Measurements from ENCODE around the gene INPPL1.
"Not testable (repeated sequence)": the region's sequence is repeated elsewhere in the genome, so short reads cannot be mapped to it uniquely, and the experiment has no call there.

The INPPL1 gene

GRCh38 chr11:72224564-72225410, at the start of gene INPPL1:
Gene INPPL1, plus strand, starts transcription at chr11:72224767. Its CDS starts 218 bp downstream, at chr11:72224985.
- DNase-seq (ENCODE audit: low spot score) = no peak

GRCh38 chr11:72177656-72178055, 46.9 kb upstream of the INPPL1 start:
- DNase-seq (ENCODE audit: low spot score) = no peak

- no peak for DNase-seq (ENCODE audit: low spot score)
Observed at GRCh38 chr11:72179049-72179803, 45.3 kb upstream of the INPPL1 start.

GRCh38 chr11:72179804-72180396, 44.7 kb upstream of the INPPL1 start:
- DNase-seq (ENCODE audit: low spot score) = no peak

GRCh38 chr11:72180892-72181552, 43.5 kb upstream of the INPPL1 start:
- DNase-seq (ENCODE audit: low spot score) = not testable (repeated sequence)

- DNase-seq (ENCODE audit: low spot score) = not testable (repeated sequence)
Observed at GRCh38 chr11:72181553-72181958, 43.0 kb upstream of the INPPL1 start.

GRCh38 chr11:72188267-72188666, 36.3 kb upstream of the INPPL1 start:
- no peak for DNase-seq (ENCODE audit: low spot score)

GRCh38 chr11:72189455-72190250, 34.9 kb upstream of the INPPL1 start:
- DNase-seq (ENCODE audit: low spot score) = no peak

GRCh38 chr11:72190631-72191071, 33.9 kb upstream of the INPPL1 start:
- no peak for DNase-seq (ENCODE audit: low spot score)

- DNase-seq (ENCODE audit: low spot score) = no peak
Observed at GRCh38 chr11:72191961-72192381, 32.6 kb upstream of the INPPL1 start, which contains the start of gene FOLR1. Gene FOLR1, plus strand, starts transcription at chr11:72192140. Its CDS starts 34 bp downstream, at chr11:72192174.

GRCh38 chr11:72195518-72196270, 28.9 kb upstream of the INPPL1 start:
- no peak for DNase-seq (ENCODE audit: low spot score)

GRCh38 chr11:72201445-72201844, 23.1 kb upstream of the INPPL1 start:
- not testable (repeated sequence) for DNase-seq (ENCODE audit: low spot score)

GRCh38 chr11:72202571-72202970, 22.0 kb upstream of the INPPL1 start:
- DNase-seq (ENCODE audit: low spot score) = no peak

GRCh38 chr11:72203163-72203562, 21.4 kb upstream of the INPPL1 start:
- DNase-seq (ENCODE audit: low spot score) = no peak

- DNase-seq (ENCODE audit: low spot score) = no peak
Observed at GRCh38 chr11:72204886-72205285, 19.7 kb upstream of the INPPL1 start.

- not testable (repeated sequence) for DNase-seq (ENCODE audit: low spot score)
Observed at GRCh38 chr11:72206794-72207193, 17.8 kb upstream of the INPPL1 start.

- no peak for DNase-seq (ENCODE audit: low spot score)
Observed at GRCh38 chr11:72208281-72208680, 16.3 kb upstream of the INPPL1 start.

GRCh38 chr11:72209101-72209500, 15.5 kb upstream of the INPPL1 start:
- DNase-seq (ENCODE audit: low spot score) = no peak

GRCh38 chr11:72216638-72217037, 7.9 kb upstream of the INPPL1 start, which contains the start of gene FOLR2:
Gene FOLR2, plus strand, starts transcription at chr11:72216794. Its CDS starts 1,791 bp downstream, at chr11:72218585.
- no peak for DNase-seq (ENCODE audit: low spot score)

GRCh38 chr11:72217841-72218240, 6.7 kb upstream of the INPPL1 start:
- DNase-seq (ENCODE audit: low spot score) = no peak

Data from kidney capillary endothelial cell (primary cell).